Stimulated activated CD4-positive, alpha-beta T cell treated with anti-CD3 and anti-CD28 coated beads, Interleukin-15, amount 100 ng/mL, for 48 hours (primary cell): Measurements from ENCODE around the gene AANAT.
"Not testable (repeated sequence)": the region's sequence is repeated elsewhere in the genome, so short reads cannot be mapped to it uniquely, and the experiment has no call there.

Experiments
- DNase-seq, 2 donors: peaks; one replicate each; pipeline ENCODE4 v3.0.0-alpha.2; 2020; ENCODE audit warnings: low read depth in 2 of 2

Gene AANAT

GRCh38 chr17:76506408-76507345 is 39.3 kb downstream of the AANAT start:
- DNase-seq, result peak; percentile 72 to 76

- DNase-seq, result not testable (repeated sequence)
These were observed 41.2 kb downstream of the AANAT start for GRCh38 chr17:76508472-76509063.

- no peak for DNase-seq
These were observed 43.4 kb downstream of the AANAT start for GRCh38 chr17:76510831-76511244.

- no peak for DNase-seq
These were observed 44.4 kb downstream of the AANAT start for GRCh38 chr17:76511668-76512365.

GRCh38 chr17:76512366-76513305 is 45.2 kb downstream of the AANAT start:
- no peak for DNase-seq

- no peak for DNase-seq
These were observed 45.9 kb downstream of the AANAT start for GRCh38 chr17:76513306-76513692.

GRCh38 chr17:76514355-76514754 is 47.0 kb downstream of the AANAT start:
- DNase-seq, result not testable (repeated sequence)

- peak; percentile 75 to 77 for DNase-seq
These were observed 48.0 kb downstream of the AANAT start for GRCh38 chr17:76515274-76515949.

- no peak for DNase-seq
These were observed 50.2 kb downstream of the AANAT start for GRCh38 chr17:76517638-76518038.

GRCh38 chr17:76519048-76519966 is 51.9 kb downstream of the AANAT start:
- no peak for DNase-seq
